Testis (tissue), 3 donors: Measurements from ENCODE around the gene VASN. TPM values are rescaled to one million over a fixed set of nuclear protein-coding genes. Genes with fewer than 3 reads are reported as not detected.
A peak's percentile ranks its signal among the peaks of the same experiment; 100 is the strongest.

Experiments
- DNase-seq: peaks from one replicate; pipeline ENCODE4 v3.0.0-alpha.2; 2019
- H3K27ac ChIP-seq, 2 donors: fragments of 200-600 bp; sonication (generic); one replicate each; pipeline ENCODE4 v1.5.1; 2019
- H3K27me3 ChIP-seq: fragments of 200-600 bp; sonication (generic); one replicate; pipeline ENCODE4 v1.5.1; 2019
- H3K36me3 ChIP-seq: fragments of 200-600 bp; sonication (generic); one replicate; pipeline ENCODE4 v1.5.1; 2017; ENCODE audit warnings: low read depth; ENCODE audit errors: missing control alignments
- H3K4me1 ChIP-seq: fragments of 200-600 bp; sonication (generic); one replicate; pipeline ENCODE4 v1.5.1; 2019
- H3K4me3 ChIP-seq, 2 donors: fragments of 200-600 bp; sonication (generic); one replicate each; pipeline ENCODE4 v1.5.1; 2017 to 2019
- H3K9me3 ChIP-seq: fragments of 200-600 bp; sonication (generic); one replicate; pipeline ENCODE4 v1.5.1; 2017
- CTCF ChIP-seq, 3 experiments: fragments of 450-650 bp in 2 of 3; fragments of 200-600 bp in 1 of 3; sonication (generic) in 1 of 3; IDR thresholded peaks; one replicate each; pipeline ENCODE4 v1.5.1; 2016 to 2019; ENCODE audit warnings: antibody characterized with exemption in 3 of 3, mild to moderate bottlenecking in 2 of 3, moderate library complexity in 1 of 3
- POLR2A ChIP-seq: fragments of 450-650 bp; IDR thresholded peaks from one replicate; pipeline ENCODE4 v1.6.1; 2017; ENCODE audit warnings: antibody characterized with exemption, mild to moderate bottlenecking, moderate library complexity
- WGBS, 2 donors: methylation state at CpG; one replicate each; pipeline ENCODE4 v1.1.5; 2018; 5-methylcytosine and 5-hydroxymethylcytosine counted together
- intact Hi-C: fragments of 100-400 bp; cut with DNase I; formaldehyde crosslinking; loops from one replicate; pipeline ENCODE4 v1.15.1; 2023; ENCODE audit warnings: low total_unique reads
- polyA plus RNA-seq: library from polyadenylated mRNA; stranded (reverse); fragments of 350-450 nt; fragmentation: Illumina TruSeq; extraction: RNeasy Lipid Tissue Mini Kit (QIAGEN cat#74804); gene quantifications from one replicate; pipeline ENCODE4 v1.2.3, GENCODE V29; 2014; ENCODE audit warnings: low read depth, low replicate concordance; ENCODE audit not compliant: insufficient read depth
- total RNA-seq, 2 donors: library from RNA; depleted of rRNA; stranded (reverse); fragments of >200 nt; gene quantifications; one replicate each; pipeline ENCODE4 v1.2.3, GENCODE V29; 2016

Gene VASN
- total and polyA plus RNA-seq, 3 donors from 2014 or later: 33.9 to 125 (median 103) TPM

GRCh38 chr16:4345836-4346781 lies 25.5 kb upstream of the VASN start:
- Histone ChIP-seq H3K9me3 (no peaks in the 10 kb centered on the region), H3K27ac (no peak overlapping the region), H3K36me3 (no peaks in the 10 kb centered on the region), H3K27me3 (no peaks in the 10 kb centered on the region), H3K4me3 (no peak overlapping the region), H3K4me1 (peaks cover 38% of the 10 kb centered on the region)
- no peak for TF ChIP-seq POLR2A
- no peak for TF ChIP-seq CTCF (IDR thresholded peaks at IDR 0.05)
- 66 to 70% methylated on average over 10 to 14 of the region's 14 CpGs for WGBS, 2 donors
- intact Hi-C loops: no loop called here
- no peak for DNase-seq

GRCh38 chr16:4347010-4347409 lies 24.6 kb upstream of the VASN start:
- H3K4me3 ChIP-seq: no peak overlapping the region
- TF ChIP-seq CTCF (IDR thresholded peaks at IDR 0.05): no peak
- no peak for TF ChIP-seq POLR2A
- H3K36me3 ChIP-seq: no peaks in the 10 kb centered on the region
- intact Hi-C loops: no loop called here
- peaks cover 38% of the 10 kb centered on the region for H3K4me1 ChIP-seq
- WGBS, 2 donors: 85 to 92% methylated on average over 5 to 8 of the region's 8 CpGs
- H3K27me3 ChIP-seq: no peaks in the 10 kb centered on the region
- H3K9me3 ChIP-seq: no peaks in the 10 kb centered on the region
- peak overlapping the region in 1 of 2 donors; percentile 64 for H3K27ac ChIP-seq
- DNase-seq: no peak

GRCh38 chr16:4347765-4348509 lies 23.7 kb upstream of the VASN start:
- DNase-seq: peak; percentile 77
- Histone ChIP-seq H3K4me1 (peaks cover 38% of the 10 kb centered on the region), H3K9me3 (no peaks in the 10 kb centered on the region), H3K36me3 (no peaks in the 10 kb centered on the region), H3K4me3 (no peak overlapping the region), H3K27me3 (no peaks in the 10 kb centered on the region), H3K27ac (peak overlapping the region in 1 of 2 donors; percentile 64)
- TF ChIP-seq CTCF (IDR thresholded peaks at IDR 0.05): no peak
- no peak for TF ChIP-seq POLR2A
- intact Hi-C loops: no loop called here
- WGBS, 2 donors: 40 to 43% methylated on average over 10 to 15 of the region's 17 CpGs

GRCh38 chr16:4349332-4349731 lies 22.3 kb upstream of the VASN start:
- no peak for DNase-seq
- H3K4me3 ChIP-seq: no peak overlapping the region
- no peaks in the 10 kb centered on the region for H3K27me3 ChIP-seq
- H3K4me1 ChIP-seq: peaks cover 38% of the 10 kb centered on the region
- H3K36me3 ChIP-seq: no peaks in the 10 kb centered on the region
- no peak for TF ChIP-seq CTCF (IDR thresholded peaks at IDR 0.05)
- TF ChIP-seq POLR2A: no peak
- H3K27ac ChIP-seq: no peak overlapping the region
- intact Hi-C loops: no loop called here
- WGBS, 2 donors: 94% methylated on average over 5 of the region's 5 CpGs
- H3K9me3 ChIP-seq: no peaks in the 10 kb centered on the region
